Neuron (in vitro differentiated cells): ENCODE data around the gene SFXN1.
"Not testable (repeated sequence)": the region's sequence is repeated elsewhere in the genome, so short reads cannot be mapped to it uniquely, and the experiment has no call there.

Source experiments
- H2AFZ ChIP-seq: one replicate; pipeline ENCODE4 v1.6.1; 2013; ENCODE audit warnings: low read depth, mild to moderate bottlenecking, inconsistent platforms, low read length, moderate library complexity
- H3K27me3 ChIP-seq: one replicate; pipeline ENCODE4 v1.6.1; 2013; ENCODE audit warnings: low read length; ENCODE audit not compliant: insufficient read depth
- H3K36me3 ChIP-seq: one replicate; pipeline ENCODE4 v1.6.1; 2013; ENCODE audit warnings: low read length; ENCODE audit not compliant: insufficient read depth
- H3K4me1 ChIP-seq: one replicate; pipeline ENCODE4 v1.6.1; 2013; ENCODE audit warnings: low read length; ENCODE audit not compliant: insufficient read depth
- H3K4me3 ChIP-seq: 2 replicates; pipeline ENCODE4 v1.5.1; 2013; ENCODE audit warnings: mild to moderate bottlenecking, low read length, moderate library complexity
- H3K9me3 ChIP-seq: one replicate; pipeline ENCODE4 v1.6.1; 2013; ENCODE audit warnings: low read length

SFXN1 gene

GRCh38 chr5:175478384-175479124, at the start of gene SFXN1:
SFXN1 (plus strand) TSS chr5:175478560; CDS start chr5:175492104, 13,544 bp downstream.
- peaks cover 8% of the 10 kb centered on the region for H3K9me3 ChIP-seq
- peak within 1 kb of the TSS; percentile 98 for H2AFZ ChIP-seq
- peaks cover 27% of the 10 kb centered on the region for H3K36me3 ChIP-seq
- peaks cover 19% of the 10 kb centered on the region for H3K27me3 ChIP-seq
- peak within 1 kb of the TSS; percentile 98 for H3K4me3 ChIP-seq
- peaks cover 13% of the 10 kb centered on the region for H3K4me1 ChIP-seq

GRCh38 chr5:175434800-175435199, 43.6 kb upstream of the SFXN1 start:
- Histone ChIP-seq H3K4me3 (no peak overlapping the region), H3K36me3 (no peaks in the 10 kb centered on the region), H2AFZ (no peak overlapping the region), H3K27me3 (peaks cover 14% of the 10 kb centered on the region), H3K4me1 (no peaks in the 10 kb centered on the region), H3K9me3 (no peaks in the 10 kb centered on the region)

GRCh38 chr5:175436359-175436758, 42.0 kb upstream of the SFXN1 start:
- no peaks in the 10 kb centered on the region for H3K4me1 ChIP-seq
- H3K36me3 ChIP-seq, result no peaks in the 10 kb centered on the region
- H3K4me3 ChIP-seq, result no peak overlapping the region
- H3K27me3 ChIP-seq, result peaks cover 20% of the 10 kb centered on the region
- H2AFZ ChIP-seq, result no peak overlapping the region
- H3K9me3 ChIP-seq, result no peaks in the 10 kb centered on the region

- Histone ChIP-seq H2AFZ (no peak overlapping the region), H3K4me1 (no peaks in the 10 kb centered on the region), H3K4me3 (no peak overlapping the region), H3K27me3 (peaks cover 40% of the 10 kb centered on the region), H3K9me3 (no peaks in the 10 kb centered on the region), H3K36me3 (no peaks in the 10 kb centered on the region)
These were observed 40.0 kb upstream of the SFXN1 start for GRCh38 chr5:175438234-175438857.

- Histone ChIP-seq H3K9me3 (no peaks in the 10 kb centered on the region), H2AFZ (no peak overlapping the region), H3K4me3 (no peak overlapping the region), H3K27me3 (peaks cover 77% of the 10 kb centered on the region), H3K4me1 (peaks cover 3% of the 10 kb centered on the region), H3K36me3 (no peaks in the 10 kb centered on the region)
These were observed 34.8 kb upstream of the SFXN1 start for GRCh38 chr5:175443514-175444059.

GRCh38 chr5:175444060-175444904, 34.1 kb upstream of the SFXN1 start, which contains the start of gene DRD1:
DRD1 (minus strand) TSS chr5:175444182; CDS start chr5:175443099, 1,083 bp downstream.
- H3K4me1 ChIP-seq, result peaks cover 3% of the 10 kb centered on the region
- no peak within 1 kb of the TSS for H2AFZ ChIP-seq
- H3K36me3 ChIP-seq, result no peaks in the 10 kb centered on the region
- H3K27me3 ChIP-seq, result peaks cover 76% of the 10 kb centered on the region
- no peak within 1 kb of the TSS for H3K4me3 ChIP-seq
- no peaks in the 10 kb centered on the region for H3K9me3 ChIP-seq

- Histone ChIP-seq H3K4me3 (no peak overlapping the region), H2AFZ (no peak overlapping the region), H3K9me3 (no peaks in the 10 kb centered on the region), H3K4me1 (peaks cover 3% of the 10 kb centered on the region), H3K27me3 (peaks cover 73% of the 10 kb centered on the region), H3K36me3 (no peaks in the 10 kb centered on the region)
These were observed 33.4 kb upstream of the SFXN1 start for GRCh38 chr5:175444905-175445456.

GRCh38 chr5:175446378-175446777, 32.0 kb upstream of the SFXN1 start:
- peaks cover 72% of the 10 kb centered on the region for H3K27me3 ChIP-seq
- not testable (repeated sequence) for H3K4me3 ChIP-seq, H3K9me3 ChIP-seq

GRCh38 chr5:175447571-175447970, 30.8 kb upstream of the SFXN1 start:
- H3K27me3 ChIP-seq, result peaks cover 65% of the 10 kb centered on the region
- H3K4me3 ChIP-seq, result no peak overlapping the region
- H3K36me3 ChIP-seq, result no peaks in the 10 kb centered on the region

More at GRCh38 chr5:175446378-175446777, 32.0 kb upstream of the SFXN1 start:
- H3K36me3 ChIP-seq, H3K4me1 ChIP-seq, H2AFZ ChIP-seq: not testable (repeated sequence)

GRCh38 chr5:175448276-175448675, 30.1 kb upstream of the SFXN1 start:
- Histone ChIP-seq H3K36me3 (no peaks in the 10 kb centered on the region), H3K9me3 (no peaks in the 10 kb centered on the region), H3K4me1 (peaks cover 3% of the 10 kb centered on the region), H3K27me3 (peaks cover 61% of the 10 kb centered on the region), H2AFZ (no peak overlapping the region), H3K4me3 (no peak overlapping the region)

More at GRCh38 chr5:175447571-175447970, 30.8 kb upstream of the SFXN1 start:
- Histone ChIP-seq H3K4me1 (peaks cover 3% of the 10 kb centered on the region), H2AFZ (no peak overlapping the region), H3K9me3 (no peaks in the 10 kb centered on the region)

- H3K4me3 ChIP-seq, result no peak overlapping the region
- H3K9me3 ChIP-seq, result no peaks in the 10 kb centered on the region
- H3K4me1 ChIP-seq, result peaks cover 8% of the 10 kb centered on the region
- no peaks in the 10 kb centered on the region for H3K36me3 ChIP-seq
- H3K27me3 ChIP-seq, result peaks cover 31% of the 10 kb centered on the region
- H2AFZ ChIP-seq, result no peak overlapping the region
These were observed 26.2 kb upstream of the SFXN1 start for GRCh38 chr5:175452166-175452565.

- H3K36me3 ChIP-seq, H3K9me3 ChIP-seq, H2AFZ ChIP-seq, H3K4me3 ChIP-seq, H3K4me1 ChIP-seq: not testable (repeated sequence)
- peaks cover 18% of the 10 kb centered on the region for H3K27me3 ChIP-seq
These were observed 24.0 kb upstream of the SFXN1 start for GRCh38 chr5:175454338-175454737.
